Coronary artery (tissue), 2 donors: Measurements from ENCODE around the gene SCAMP4.

Source experiments
- DNase-seq: peaks from one replicate; pipeline ENCODE4 v3.0.0-alpha.2; 2017; ENCODE audit warnings: low spot score
- H3K27ac ChIP-seq, 2 donors: fragments of 200-600 bp; sonication (generic); one replicate each; pipeline ENCODE4 v1.5.1; 2016 to 2019
- H3K4me3 ChIP-seq: fragments of 200-600 bp; sonication (generic); 2 replicates; pipeline ENCODE4 v1.5.1; 2016; ENCODE audit warnings: mild to moderate bottlenecking, moderate library complexity
- CTCF ChIP-seq: fragments of 200-600 bp; sonication (generic); IDR thresholded peaks from one replicate; pipeline ENCODE4 v1.5.1; 2019; ENCODE audit warnings: antibody characterized with exemption

SCAMP4 gene

GRCh38 chr19:1944088-1944915 is 39.1 kb downstream of the SCAMP4 start:
- no peak overlapping the region for H3K4me3 ChIP-seq
- no peak overlapping the region for H3K27ac ChIP-seq
- TF ChIP-seq CTCF = no peak
- no peak for DNase-seq

- Histone ChIP-seq H3K27ac (no peak overlapping the region), H3K4me3 (no peak overlapping the region)
- DNase-seq = no peak
These were observed 39.8 kb downstream of the SCAMP4 start for GRCh38 chr19:1944916-1945561.

GRCh38 chr19:1945899-1946298 is 40.7 kb downstream of the SCAMP4 start:
- no peak overlapping the region for H3K4me3 ChIP-seq
- DNase-seq = no peak
- no peak overlapping the region for H3K27ac ChIP-seq
- TF ChIP-seq CTCF = no peak

More at GRCh38 chr19:1944916-1945561, 39.8 kb downstream of the SCAMP4 start:
- TF ChIP-seq CTCF = no peak

GRCh38 chr19:1947651-1948209 is 42.5 kb downstream of the SCAMP4 start:
- H3K4me3 ChIP-seq = no peak overlapping the region
- no peak for TF ChIP-seq CTCF
- no peak overlapping the region for H3K27ac ChIP-seq
- DNase-seq = no peak

GRCh38 chr19:1949304-1950101 is 44.3 kb downstream of the SCAMP4 start:
- no peak for DNase-seq
- Histone ChIP-seq H3K27ac (no peak overlapping the region), H3K4me3 (no peak overlapping the region)
- no peak for TF ChIP-seq CTCF

- no peak for DNase-seq
- TF ChIP-seq CTCF = no peak
- H3K4me3 ChIP-seq = no peak overlapping the region
- no peak overlapping the region for H3K27ac ChIP-seq
These were observed 45.4 kb downstream of the SCAMP4 start for GRCh38 chr19:1950640-1951039.
